GM19099 (cell line): ENCODE results near the gene C4BPB.

Source experiments
- POLR2A ChIP-seq: IDR thresholded peaks from 3 replicates; pipeline ENCODE4 v1.6.1; 2011; ENCODE audit warnings: low read depth; ENCODE audit not compliant: insufficient read length; ENCODE audit errors: extremely low read depth

Gene C4BPB

GRCh38 chr1:207055386-207056001, 33.2 kb upstream of the C4BPB start:
- TF ChIP-seq POLR2A: no peak

- TF ChIP-seq POLR2A: no peak
Observed at GRCh38 chr1:207056673-207057072, 32.0 kb upstream of the C4BPB start.

- no peak for TF ChIP-seq POLR2A
Observed at GRCh38 chr1:207058252-207058651, 30.4 kb upstream of the C4BPB start.

- no peak for TF ChIP-seq POLR2A
Observed at GRCh38 chr1:207058878-207059867, 29.5 kb upstream of the C4BPB start.

GRCh38 chr1:207059881-207060280, 28.8 kb upstream of the C4BPB start:
- TF ChIP-seq POLR2A: no peak

- TF ChIP-seq POLR2A: no peak
Observed at GRCh38 chr1:207060596-207060995, 28.1 kb upstream of the C4BPB start.

- no peak for TF ChIP-seq POLR2A
Observed at GRCh38 chr1:207062058-207062457, 26.6 kb upstream of the C4BPB start.

GRCh38 chr1:207063014-207063413, 25.6 kb upstream of the C4BPB start:
- no peak for TF ChIP-seq POLR2A

- no peak for TF ChIP-seq POLR2A
Observed at GRCh38 chr1:207064561-207064960, 24.1 kb upstream of the C4BPB start.

GRCh38 chr1:207067185-207067584, 21.5 kb upstream of the C4BPB start:
- no peak for TF ChIP-seq POLR2A

GRCh38 chr1:207067665-207068064, 21.0 kb upstream of the C4BPB start:
- TF ChIP-seq POLR2A: no peak

GRCh38 chr1:207069061-207069460, 19.6 kb upstream of the C4BPB start:
- no peak for TF ChIP-seq POLR2A

- TF ChIP-seq POLR2A: no peak
Observed at GRCh38 chr1:207069858-207070506, 18.7 kb upstream of the C4BPB start.

- no peak for TF ChIP-seq POLR2A
Observed at GRCh38 chr1:207070811-207071210, 17.8 kb upstream of the C4BPB start.

GRCh38 chr1:207071426-207071825, 17.2 kb upstream of the C4BPB start:
- no peak for TF ChIP-seq POLR2A
